Stimulated activated CD4-positive, alpha-beta T cell treated with anti-CD3 and anti-CD28 coated beads, Interleukin-4, amount 100 ng/mL, for 24 hours (primary cell): ENCODE results near the gene FAM13A.
A peak's percentile ranks its signal among the peaks of the same experiment; 100 is the strongest.

Experiments used
- DNase-seq: peaks from one replicate; pipeline ENCODE4 v3.0.0-alpha.2; 2020

Gene FAM13A

GRCh38 chr4:88705223-88705622 is 351.8 kb downstream of the FAM13A start:
- no peak for DNase-seq

GRCh38 chr4:88702782-88703181 is 354.2 kb downstream of the FAM13A start:
- DNase-seq: no peak

- DNase-seq: no peak
Measured at GRCh38 chr4:88698519-88698918, 358.5 kb downstream of the FAM13A start.

- DNase-seq: peak; percentile 64
Measured at GRCh38 chr4:88697588-88698329, 359.2 kb downstream of the FAM13A start, which contains the start of gene NAP1L5. NAP1L5 (minus strand) TSS chr4:88697829; CDS start chr4:88697754, 75 bp downstream.

- peak; percentile 14 for DNase-seq
Measured at GRCh38 chr4:88697141-88697540, 359.8 kb downstream of the FAM13A start.

- no peak for DNase-seq
Measured at GRCh38 chr4:88696630-88697029, 360.4 kb downstream of the FAM13A start.

GRCh38 chr4:88693792-88694191 is 363.2 kb downstream of the FAM13A start:
- DNase-seq: no peak

GRCh38 chr4:88690355-88690754 is 366.6 kb downstream of the FAM13A start:
- no peak for DNase-seq

GRCh38 chr4:88681209-88681608 is 375.8 kb downstream of the FAM13A start:
- no peak for DNase-seq
